Osteoblast (primary cell): ENCODE results near the gene FXYD1. TPM values are rescaled to one million over a fixed set of nuclear protein-coding genes. Genes with fewer than 3 reads are reported as not detected.

ENCODE experiments used
- DNase-seq: peaks from one replicate; pipeline ENCODE4 v3.0.0; 2011; ENCODE audit warnings: low spot score, mixed read lengths; ENCODE audit not compliant: insufficient read length; ENCODE audit errors: missing footprints
- H2AFZ ChIP-seq: 2 replicates; pipeline ENCODE4 v1.6.0; 2011; ENCODE audit warnings: mild to moderate bottlenecking, low read length
- H3K27ac ChIP-seq: 2 replicates; pipeline ENCODE4 v1.5.1; 2011; ENCODE audit warnings: mild to moderate bottlenecking, low read depth, low read length, moderate library complexity
- H3K27me3 ChIP-seq: 2 replicates; pipeline ENCODE4 v1.6.0; 2012; ENCODE audit warnings: mild to moderate bottlenecking, control low read depth, inconsistent platforms, low read length, moderate library complexity; ENCODE audit not compliant: insufficient read depth
- H3K36me3 ChIP-seq: 2 replicates; pipeline ENCODE4 v1.5.1; 2011; ENCODE audit warnings: mild to moderate bottlenecking, low read length, control low read depth, moderate library complexity; ENCODE audit not compliant: insufficient read depth
- H3K4me1 ChIP-seq: 2 replicates; pipeline ENCODE4 v1.5.1; 2011; ENCODE audit warnings: mild to moderate bottlenecking, low read length, control low read depth, moderate library complexity; ENCODE audit not compliant: insufficient read depth
- H3K4me2 ChIP-seq: 2 replicates; pipeline ENCODE4 v1.6.0; 2011; ENCODE audit warnings: mild to moderate bottlenecking, low read length; ENCODE audit not compliant: insufficient read depth
- H3K4me3 ChIP-seq: fragments of 200-600 bp; sonication (generic); 3 replicates; pipeline ENCODE4 v1.5.1; 2012; ENCODE audit warnings: mild to moderate bottlenecking, low read length, inconsistent platforms; ENCODE audit not compliant: insufficient read depth
- H3K79me2 ChIP-seq: 2 replicates; pipeline ENCODE4 v1.6.0; 2012; ENCODE audit warnings: mild to moderate bottlenecking, low read length, control low read depth, inconsistent platforms; ENCODE audit not compliant: insufficient read depth
- H3K9me3 ChIP-seq: 2 replicates; pipeline ENCODE4 v1.5.1; 2011; ENCODE audit warnings: low read depth, low read length, control low read depth
- H4K20me1 ChIP-seq: 2 replicates; pipeline ENCODE4 v1.6.0; 2012; ENCODE audit warnings: mild to moderate bottlenecking, low read length, control low read depth; ENCODE audit not compliant: insufficient read depth
- total RNA-seq: library from RNA; depleted of rRNA; stranded (reverse); fragments of >200 nt; gene quantifications from 2 replicates; pipeline ENCODE4 v1.2.3, GENCODE V29; 2012
- TF ChIP-seq, protein P1 (sequence below): IDR thresholded peaks from 2 replicates; pipeline ENCODE4 v1.5.1; 2011; ENCODE audit warnings: mild to moderate bottlenecking, low read depth, low read length, moderate library complexity; ENCODE audit errors: extremely low read depth

Gene FXYD1
- total RNA-seq, 1 donor = not detected

DNA sequence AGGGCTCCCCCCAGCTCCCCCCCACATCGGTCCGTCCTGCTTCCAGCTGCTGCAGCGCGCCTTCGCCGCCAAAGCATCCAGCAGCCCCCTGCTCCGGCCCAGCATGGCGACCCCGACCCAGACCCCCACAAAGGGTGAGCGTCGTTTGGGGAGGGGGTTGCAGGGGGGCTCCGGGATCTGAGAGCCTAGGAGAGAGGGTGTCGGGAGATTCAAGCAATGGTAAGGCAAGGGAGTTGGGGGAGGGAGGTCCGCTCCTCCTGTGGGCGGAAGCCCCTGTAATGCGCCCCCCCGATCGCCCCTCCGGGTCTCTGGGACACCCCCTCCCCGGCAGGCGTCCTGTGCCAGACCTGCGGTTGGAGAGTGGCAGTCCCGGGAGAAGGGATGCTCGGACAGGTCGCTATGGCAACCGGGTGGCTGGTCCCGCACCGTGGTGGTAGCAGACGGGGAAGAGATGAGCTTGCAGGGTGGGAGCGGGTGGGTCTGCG lies 4.6 kb downstream of the FXYD1 start, which contains the start of gene FXYD7:
Gene FXYD7 (plus strand): TSS at position 25 of the 485 bp plus-strand sequence. CDS start 79 bp downstream, at position 104.
- no peak within 1 kb of the TSS for H3K4me2 ChIP-seq
- peak; percentile 45 for DNase-seq
- H3K4me1 ChIP-seq = peaks cover 14% of the 10 kb centered on the region
- H3K36me3 ChIP-seq = no peaks in the 10 kb centered on the region
- peaks cover 16% of the 10 kb centered on the region for H3K27me3 ChIP-seq
- H3K27ac ChIP-seq = no peak within 1 kb of the TSS
- H4K20me1 ChIP-seq = no peaks in the 10 kb centered on the region
- H2AFZ ChIP-seq = no peak within 1 kb of the TSS
- no peaks in the 10 kb centered on the region for H3K9me3 ChIP-seq
- H3K4me3 ChIP-seq = no peak within 1 kb of the TSS
- H3K79me2 ChIP-seq = no peaks in the 10 kb centered on the region
- TF ChIP-seq, protein P1, sequence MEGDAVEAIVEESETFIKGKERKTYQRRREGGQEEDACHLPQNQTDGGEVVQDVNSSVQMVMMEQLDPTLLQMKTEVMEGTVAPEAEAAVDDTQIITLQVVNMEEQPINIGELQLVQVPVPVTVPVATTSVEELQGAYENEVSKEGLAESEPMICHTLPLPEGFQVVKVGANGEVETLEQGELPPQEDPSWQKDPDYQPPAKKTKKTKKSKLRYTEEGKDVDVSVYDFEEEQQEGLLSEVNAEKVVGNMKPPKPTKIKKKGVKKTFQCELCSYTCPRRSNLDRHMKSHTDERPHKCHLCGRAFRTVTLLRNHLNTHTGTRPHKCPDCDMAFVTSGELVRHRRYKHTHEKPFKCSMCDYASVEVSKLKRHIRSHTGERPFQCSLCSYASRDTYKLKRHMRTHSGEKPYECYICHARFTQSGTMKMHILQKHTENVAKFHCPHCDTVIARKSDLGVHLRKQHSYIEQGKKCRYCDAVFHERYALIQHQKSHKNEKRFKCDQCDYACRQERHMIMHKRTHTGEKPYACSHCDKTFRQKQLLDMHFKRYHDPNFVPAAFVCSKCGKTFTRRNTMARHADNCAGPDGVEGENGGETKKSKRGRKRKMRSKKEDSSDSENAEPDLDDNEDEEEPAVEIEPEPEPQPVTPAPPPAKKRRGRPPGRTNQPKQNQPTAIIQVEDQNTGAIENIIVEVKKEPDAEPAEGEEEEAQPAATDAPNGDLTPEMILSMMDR = no peak

DNA sequence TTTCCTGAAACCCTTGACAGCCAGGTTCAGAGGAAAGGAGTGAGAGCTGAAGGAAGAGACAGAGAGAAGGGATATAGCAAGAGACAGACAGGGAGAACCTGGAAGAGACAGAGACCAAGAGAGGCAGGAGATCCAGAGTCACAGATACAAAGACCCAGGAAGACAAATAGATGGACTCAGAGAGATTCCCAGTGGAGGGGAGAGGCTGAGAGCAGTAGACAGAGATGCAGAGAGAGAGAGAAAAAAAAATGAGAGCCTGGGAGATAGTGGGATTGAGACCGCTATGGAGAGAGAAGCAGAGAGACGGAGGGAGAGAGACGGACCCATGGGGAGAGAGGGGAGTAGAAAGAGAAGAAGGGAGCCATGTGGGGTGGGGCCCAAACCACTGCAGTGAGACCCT lies 5.2 kb downstream of the FXYD1 start:
- no peaks in the 10 kb centered on the region for H3K36me3 ChIP-seq
- no peaks in the 10 kb centered on the region for H3K79me2 ChIP-seq
- no peaks in the 10 kb centered on the region for H4K20me1 ChIP-seq
- TF ChIP-seq, protein P1 = no peak
- no peak overlapping the region for H3K4me3 ChIP-seq
- H3K9me3 ChIP-seq = no peaks in the 10 kb centered on the region
- peaks cover 14% of the 10 kb centered on the region for H3K27me3 ChIP-seq
- DNase-seq = peak; percentile 69
- H3K27ac ChIP-seq = no peak overlapping the region
- peaks cover 12% of the 10 kb centered on the region for H3K4me1 ChIP-seq
- no peak overlapping the region for H3K4me2 ChIP-seq
- no peak overlapping the region for H2AFZ ChIP-seq

DNA sequence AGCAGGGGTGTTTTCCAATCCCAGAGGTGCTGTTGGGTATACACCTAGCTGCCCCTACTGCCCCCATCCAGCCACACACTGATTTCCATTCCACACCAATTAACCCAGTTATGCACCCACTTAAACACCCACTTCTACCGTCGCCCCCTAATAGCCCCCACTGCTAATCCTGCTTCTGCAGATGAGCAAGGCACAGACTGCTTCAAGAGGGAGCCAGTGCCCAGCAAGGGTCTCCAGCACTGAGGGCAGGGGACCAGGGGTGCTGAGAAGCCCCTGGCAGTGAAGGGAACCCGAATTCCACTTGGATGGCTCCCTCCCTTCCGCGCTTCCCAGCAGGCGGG lies 5.6 kb downstream of the FXYD1 start:
- H3K4me3 ChIP-seq = no peak overlapping the region
- no peaks in the 10 kb centered on the region for H3K9me3 ChIP-seq
- H3K27me3 ChIP-seq = peaks cover 10% of the 10 kb centered on the region
- no peak overlapping the region for H3K27ac ChIP-seq
- H3K79me2 ChIP-seq = no peaks in the 10 kb centered on the region
- H2AFZ ChIP-seq = no peak overlapping the region
- peak; percentile 62 for DNase-seq
- TF ChIP-seq, protein P1 = no peak
- H3K4me2 ChIP-seq = no peak overlapping the region
- peaks cover 8% of the 10 kb centered on the region for H3K4me1 ChIP-seq
- no peaks in the 10 kb centered on the region for H3K36me3 ChIP-seq
- no peaks in the 10 kb centered on the region for H4K20me1 ChIP-seq

DNA sequence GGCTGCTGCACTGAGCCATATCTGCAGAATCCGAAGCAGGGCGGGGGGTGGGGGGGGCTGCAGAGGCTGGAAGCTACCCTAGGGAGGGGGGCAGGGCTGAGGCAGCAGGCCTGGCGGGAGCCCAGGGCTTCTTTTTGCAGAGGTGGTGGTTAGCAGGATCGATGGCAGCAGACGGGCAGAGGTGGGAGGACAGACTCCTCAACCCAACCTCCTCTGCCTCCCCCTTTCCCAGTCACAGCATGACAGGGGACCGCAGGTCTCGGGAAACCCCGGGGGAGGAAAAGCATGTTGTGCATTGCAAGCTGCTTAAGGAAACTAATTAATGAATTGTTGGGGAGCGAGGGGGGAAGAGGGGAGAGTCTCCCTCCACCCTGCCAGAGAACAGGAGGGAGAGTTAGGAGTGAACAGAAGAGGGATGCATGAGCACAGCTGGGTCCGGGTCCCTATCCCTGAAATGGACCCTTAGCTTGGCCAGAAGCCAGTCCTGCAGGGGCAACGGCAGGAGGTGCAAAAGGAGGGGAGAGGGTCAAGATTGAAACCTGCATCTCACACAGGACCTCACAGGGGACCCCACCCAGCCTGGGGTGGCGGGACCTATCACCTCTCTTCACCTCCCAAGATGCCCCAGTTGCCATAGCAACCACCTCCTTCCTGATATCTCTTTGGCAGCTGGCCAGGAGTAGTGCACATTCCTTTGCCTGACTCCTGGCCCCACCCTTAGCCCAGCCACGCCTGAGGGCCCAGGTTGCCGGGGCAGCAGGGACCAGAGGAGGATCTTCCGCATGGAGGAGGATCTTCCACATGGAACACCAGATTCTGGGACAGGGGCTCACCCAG lies 6.2 kb downstream of the FXYD1 start:
- TF ChIP-seq, protein P1 = no peak
- Histone ChIP-seq H4K20me1 (no peaks in the 10 kb centered on the region), H3K27me3 (peaks cover 9% of the 10 kb centered on the region), H3K36me3 (no peaks in the 10 kb centered on the region), H3K79me2 (no peaks in the 10 kb centered on the region), H3K9me3 (no peaks in the 10 kb centered on the region), H3K4me1 (peaks cover 2% of the 10 kb centered on the region), H3K27ac (no peak overlapping the region), H3K4me2 (no peak overlapping the region), H2AFZ (no peak overlapping the region), H3K4me3 (no peak overlapping the region)
- DNase-seq = peak; percentile 73
